Stomach (tissue), 9 donors: ENCODE results near the gene RRP15. TPM values are rescaled to one million over a fixed set of nuclear protein-coding genes. Genes with fewer than 3 reads are reported as not detected.

ENCODE experiments used
- DNase-seq, 2 donors: peaks; one replicate each; pipeline versions ENCODE4 v3.0.0 to v3.0.0-alpha.2; 2013 to 2019
- H3K27ac ChIP-seq, 5 donors: fragments of 200-600 bp in 4 of 5; sonication (generic) in 4 of 5; one replicate each; pipeline ENCODE4 v1.5.1; 2013 to 2019; ENCODE audit warnings: mild to moderate bottlenecking in 1 of 5, moderate library complexity in 1 of 5
- H3K27me3 ChIP-seq, 3 donors: fragments of 200-600 bp; sonication (generic); one replicate each; pipeline ENCODE4 v1.5.1; 2017 to 2019; ENCODE audit warnings: mixed run types in 1 of 3
- H3K36me3 ChIP-seq, 4 donors: fragments of 200-600 bp; sonication (generic); 1 replicate in 3 of 4; 2 replicates in 1 of 4; pipeline ENCODE4 v1.5.1; 2016 to 2019
- H3K4me1 ChIP-seq, 4 donors: fragments of 200-600 bp; sonication (generic); one replicate each; pipeline ENCODE4 v1.5.1; 2016 to 2019
- H3K4me3 ChIP-seq, 4 donors: fragments of 200-600 bp; sonication (generic) in 3 of 4; one replicate each; pipeline ENCODE4 v1.5.1; 2016 to 2019; ENCODE audit warnings: mild to moderate bottlenecking in 1 of 4
- H3K9me3 ChIP-seq, 4 donors: fragments of 200-600 bp; sonication (generic); one replicate each; pipeline ENCODE4 v1.5.1; 2016 to 2019
- EP300 ChIP-seq: sonication (generic); formaldehyde crosslinking; IDR thresholded peaks from one replicate; pipeline ENCODE4 v1.6.1; 2017; ENCODE audit warnings: antibody characterized with exemption
- POLR2A ChIP-seq, 4 donors: fragments of 450-650 bp; IDR thresholded peaks; one replicate each; pipeline ENCODE4 v1.6.1; 2016; ENCODE audit warnings: antibody characterized with exemption in 4 of 4, control low read depth in 2 of 4, mild to moderate bottlenecking in 1 of 4, moderate library complexity in 1 of 4
- POLR2AphosphoS5 ChIP-seq, 3 donors: sonication (generic); formaldehyde crosslinking; IDR thresholded peaks; one replicate each; pipeline ENCODE4 v1.6.1; 2016; ENCODE audit warnings: antibody characterized with exemption in 3 of 3
- WGBS, 5 donors: extraction: QIAGEN DNeasy Blood & Tissue Kit in 3 of 5; methylation state at CpG; one replicate each; pipeline versions ENCODE4 v1.1.5 to v1.1.7; 2013 to 2018; 5-methylcytosine and 5-hydroxymethylcytosine counted together
- intact Hi-C: fragments of 100-400 bp; cut with DNase I; formaldehyde crosslinking; loops from one replicate; pipeline ENCODE4 v1.15.1; 2023; ENCODE audit warnings: low total_unique reads
- polyA plus RNA-seq, 3 donors: library from polyadenylated mRNA; stranded (reverse); fragments of 200-250 nt; gene quantifications; one replicate each; pipeline ENCODE4 v1.2.3, GENCODE V29; 2013
- total RNA-seq, 5 donors: library from RNA; depleted of rRNA; stranded (reverse); fragments of >200 nt; gene quantifications; one replicate each; pipeline versions ENCODE4 v1.1.0 to v1.2.3, GENCODE V29; 2014 to 2016
- TF ChIP-seq, protein P1 (sequence below), 7 experiments: fragments of 450-650 bp in 4 of 7; fragments of 200-600 bp in 3 of 7; sonication (generic) in 3 of 7; IDR thresholded peaks; one replicate each; pipeline ENCODE4 v1.5.1; 2016 to 2019; ENCODE audit warnings: antibody characterized with exemption in 7 of 7, control low read depth in 2 of 7, mild to moderate bottlenecking in 1 of 7
- donor health status: healthy with polysubstance abuse.
- donor health status: Bipolar disorder and iron deficiency.
- donor health status: healthy.

RRP15 gene
- total and polyA plus RNA-seq, 8 donors, result 2.6 to 70.1 (median 8.9) TPM

DNA sequence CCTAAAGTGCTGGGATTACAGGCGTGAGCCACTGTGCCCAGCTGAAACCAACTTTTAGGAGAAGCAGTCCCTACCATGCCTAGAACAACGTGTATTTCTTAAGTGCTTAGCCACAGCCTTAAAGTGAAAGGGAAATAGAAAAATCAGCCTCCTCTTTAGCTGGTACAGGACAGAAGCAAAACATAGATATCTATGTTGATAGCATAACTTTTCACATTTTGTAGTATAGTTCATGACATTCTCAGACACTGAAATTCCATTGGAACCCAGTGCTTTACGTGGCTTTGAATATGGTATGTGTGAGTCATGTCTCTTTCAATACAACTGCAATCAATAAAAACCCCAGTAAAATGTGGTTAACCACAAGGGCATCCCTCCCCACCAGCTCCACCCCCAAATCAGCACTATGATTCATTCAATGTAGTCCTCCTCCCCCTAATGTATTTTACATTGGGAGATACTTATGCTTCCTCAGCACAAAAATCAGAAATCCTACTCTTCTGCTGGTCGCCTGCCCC, 92.1 kb downstream of the RRP15 start:
- Histone ChIP-seq H3K4me1 (peaks cover 6 to 59% (median 32%) of the 10 kb centered on the region in 4 donors), H3K36me3 (no peaks in the 10 kb centered on the region)
- WGBS, 5 donors, result 44 to 60% (median 57%) methylated on average over 4 of the region's 4 CpGs

DNA sequence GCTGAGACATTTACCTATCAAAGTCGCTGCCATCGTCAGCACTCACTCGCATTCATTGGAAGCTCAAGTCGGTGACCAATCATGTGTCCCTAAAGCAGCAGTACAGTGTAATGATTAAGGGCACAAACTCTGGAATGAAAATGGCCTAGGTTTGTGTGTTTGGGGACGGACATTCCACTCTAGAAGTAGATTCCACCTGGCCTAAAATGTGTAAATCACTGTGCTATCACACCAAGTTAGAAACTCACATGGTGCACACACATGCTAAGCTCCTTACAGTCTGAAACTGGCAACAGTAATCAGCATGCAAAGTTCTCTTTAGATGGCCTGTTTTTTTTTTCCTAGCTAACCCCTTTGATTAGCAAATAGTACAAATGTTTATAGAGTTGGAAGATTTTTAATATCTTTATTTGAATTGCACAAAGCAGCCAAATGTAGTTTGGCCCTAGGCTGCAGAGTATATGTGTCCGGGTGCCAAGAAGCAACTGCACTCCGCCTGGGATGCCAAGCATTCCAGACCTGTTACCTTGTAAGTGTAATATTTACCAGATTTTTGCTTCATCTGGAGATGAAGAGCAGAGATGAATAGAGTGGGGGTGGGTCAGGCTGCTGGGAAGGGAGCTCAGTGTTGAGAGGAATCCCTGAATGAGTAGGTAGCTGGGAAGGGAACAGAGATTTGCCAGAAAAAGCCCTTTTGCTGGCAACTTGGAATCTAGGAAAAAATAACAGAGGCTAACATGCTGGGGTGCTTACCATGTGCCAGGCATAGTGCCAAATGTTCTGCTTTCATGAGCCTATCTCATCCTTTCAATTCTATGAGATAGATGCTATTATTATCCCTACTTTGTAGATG, 95.3 kb downstream of the RRP15 start:
- DNase-seq, result peak; percentile 54 to 66
- Histone ChIP-seq H3K27me3 (no peaks in the 10 kb centered on the region), H3K4me3 (no peak overlapping the region), H3K36me3 (no peaks in the 10 kb centered on the region), H3K9me3 (no peaks in the 10 kb centered on the region), H3K27ac (no peak overlapping the region), H3K4me1 (peaks cover 6 to 36% (median 19%) of the 10 kb centered on the region in 4 donors)
- TF ChIP-seq POLR2AphosphoS5 (IDR thresholded peaks at IDR 0.05), result peak in 1 of 3 donors; percentile 49
- no peak for TF ChIP-seq EP300
- intact Hi-C loops, result no loop called here
- WGBS, 5 donors, result 27 to 62% (median 41%) methylated on average over 7 of the region's 7 CpGs

More for the DNA sequence above, 92.1 kb downstream of the RRP15 start:
- H3K4me3 ChIP-seq, result no peak overlapping the region
- no peak overlapping the region for H3K27ac ChIP-seq
- intact Hi-C loops, result no loop called here
- no peaks in the 10 kb centered on the region for H3K27me3 ChIP-seq
- no peak for DNase-seq
- TF ChIP-seq, protein P1, sequence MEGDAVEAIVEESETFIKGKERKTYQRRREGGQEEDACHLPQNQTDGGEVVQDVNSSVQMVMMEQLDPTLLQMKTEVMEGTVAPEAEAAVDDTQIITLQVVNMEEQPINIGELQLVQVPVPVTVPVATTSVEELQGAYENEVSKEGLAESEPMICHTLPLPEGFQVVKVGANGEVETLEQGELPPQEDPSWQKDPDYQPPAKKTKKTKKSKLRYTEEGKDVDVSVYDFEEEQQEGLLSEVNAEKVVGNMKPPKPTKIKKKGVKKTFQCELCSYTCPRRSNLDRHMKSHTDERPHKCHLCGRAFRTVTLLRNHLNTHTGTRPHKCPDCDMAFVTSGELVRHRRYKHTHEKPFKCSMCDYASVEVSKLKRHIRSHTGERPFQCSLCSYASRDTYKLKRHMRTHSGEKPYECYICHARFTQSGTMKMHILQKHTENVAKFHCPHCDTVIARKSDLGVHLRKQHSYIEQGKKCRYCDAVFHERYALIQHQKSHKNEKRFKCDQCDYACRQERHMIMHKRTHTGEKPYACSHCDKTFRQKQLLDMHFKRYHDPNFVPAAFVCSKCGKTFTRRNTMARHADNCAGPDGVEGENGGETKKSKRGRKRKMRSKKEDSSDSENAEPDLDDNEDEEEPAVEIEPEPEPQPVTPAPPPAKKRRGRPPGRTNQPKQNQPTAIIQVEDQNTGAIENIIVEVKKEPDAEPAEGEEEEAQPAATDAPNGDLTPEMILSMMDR (IDR thresholded peaks at IDR 0.05), result no peak
- TF ChIP-seq EP300 (no peak), POLR2A (IDR thresholded peaks at IDR 0.05) (no peak), POLR2AphosphoS5 (IDR thresholded peaks at IDR 0.05) (no peak)
- no peaks in the 10 kb centered on the region for H3K9me3 ChIP-seq

DNA sequence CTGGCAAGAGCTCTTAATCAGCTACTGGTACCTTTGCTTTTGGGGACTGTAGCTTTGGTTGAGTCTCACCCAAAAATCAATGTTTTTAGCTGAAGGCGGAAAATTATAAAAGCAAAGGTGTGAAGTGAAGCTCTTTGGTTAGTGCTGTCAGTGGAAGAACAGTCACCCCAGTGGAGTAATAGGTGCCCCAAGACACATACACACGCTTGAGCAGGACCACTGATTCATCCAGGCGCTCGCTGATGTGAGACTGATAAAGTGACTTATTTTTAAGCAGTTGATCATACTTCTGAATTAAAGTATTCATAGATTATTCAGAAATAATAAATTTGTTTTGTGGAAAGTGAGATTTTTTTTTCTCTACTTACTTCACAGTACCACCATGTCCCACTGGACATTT, 97.2 kb downstream of the RRP15 start:
- no peaks in the 10 kb centered on the region for H3K36me3 ChIP-seq
- no peak for DNase-seq
- H3K9me3 ChIP-seq, result no peaks in the 10 kb centered on the region
- TF ChIP-seq EP300 (no peak), POLR2A (IDR thresholded peaks at IDR 0.05) (no peak), POLR2AphosphoS5 (IDR thresholded peaks at IDR 0.05) (no peak)
- TF ChIP-seq, protein P1 (IDR thresholded peaks at IDR 0.05), result no peak
- H3K27me3 ChIP-seq, result no peaks in the 10 kb centered on the region
- H3K4me1 ChIP-seq, result peaks cover 6 to 23% (median 16%) of the 10 kb centered on the region in 4 donors
- H3K4me3 ChIP-seq, result no peak overlapping the region
- H3K27ac ChIP-seq, result no peak overlapping the region
- WGBS, 5 donors, result 95 to 98% (median 97%) methylated on average over 4 of the region's 4 CpGs
- intact Hi-C loops, result no loop called here

DNA sequence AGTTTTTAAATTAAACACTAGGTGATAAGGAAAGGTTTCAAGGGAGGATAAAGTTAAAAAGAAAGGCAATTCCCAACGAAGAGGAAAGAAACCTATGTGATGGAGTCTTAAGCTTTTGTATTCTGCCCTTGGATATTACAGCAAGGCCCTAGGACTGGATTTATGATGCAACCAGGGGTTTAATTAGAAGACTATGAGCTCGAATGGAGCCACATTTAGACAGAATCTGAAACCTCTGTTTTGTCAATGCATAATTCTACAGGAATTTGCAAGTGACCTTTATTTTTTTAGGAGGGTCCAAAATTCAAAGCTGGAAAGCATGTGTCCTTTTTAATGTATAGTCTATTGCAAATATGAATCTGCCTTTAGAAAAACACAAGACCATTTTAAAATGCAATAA, 98.0 kb downstream of the RRP15 start:
- Histone ChIP-seq H3K36me3 (no peaks in the 10 kb centered on the region), H3K9me3 (no peaks in the 10 kb centered on the region), H3K4me1 (peaks cover 6 to 18% (median 11%) of the 10 kb centered on the region in 4 donors), H3K27ac (no peak overlapping the region), H3K27me3 (no peaks in the 10 kb centered on the region), H3K4me3 (no peak overlapping the region)
- intact Hi-C loops, result no loop called here
- TF ChIP-seq POLR2A (IDR thresholded peaks at IDR 0.05) (no peak), EP300 (no peak), POLR2AphosphoS5 (IDR thresholded peaks at IDR 0.05) (no peak)
- TF ChIP-seq, protein P1 (IDR thresholded peaks at IDR 0.05), result no peak
- WGBS, 5 donors, result 54 to 73% (median 62%) methylated on average over 2 of the region's 2 CpGs
- DNase-seq, result no peak
